COR-L47 (cell line): ENCODE data around the gene ESYT2.
A peak's percentile ranks its signal among the peaks of the same experiment; 100 is the strongest.
"Not testable (repeated sequence)": the region's sequence is repeated elsewhere in the genome, so short reads cannot be mapped to it uniquely, and the experiment has no call there.

Experiments
- DNase-seq: peaks from one replicate; lab custom pipeline; 2025; lab: John Stamatoyannopoulos, UW

Gene ESYT2

DNA sequence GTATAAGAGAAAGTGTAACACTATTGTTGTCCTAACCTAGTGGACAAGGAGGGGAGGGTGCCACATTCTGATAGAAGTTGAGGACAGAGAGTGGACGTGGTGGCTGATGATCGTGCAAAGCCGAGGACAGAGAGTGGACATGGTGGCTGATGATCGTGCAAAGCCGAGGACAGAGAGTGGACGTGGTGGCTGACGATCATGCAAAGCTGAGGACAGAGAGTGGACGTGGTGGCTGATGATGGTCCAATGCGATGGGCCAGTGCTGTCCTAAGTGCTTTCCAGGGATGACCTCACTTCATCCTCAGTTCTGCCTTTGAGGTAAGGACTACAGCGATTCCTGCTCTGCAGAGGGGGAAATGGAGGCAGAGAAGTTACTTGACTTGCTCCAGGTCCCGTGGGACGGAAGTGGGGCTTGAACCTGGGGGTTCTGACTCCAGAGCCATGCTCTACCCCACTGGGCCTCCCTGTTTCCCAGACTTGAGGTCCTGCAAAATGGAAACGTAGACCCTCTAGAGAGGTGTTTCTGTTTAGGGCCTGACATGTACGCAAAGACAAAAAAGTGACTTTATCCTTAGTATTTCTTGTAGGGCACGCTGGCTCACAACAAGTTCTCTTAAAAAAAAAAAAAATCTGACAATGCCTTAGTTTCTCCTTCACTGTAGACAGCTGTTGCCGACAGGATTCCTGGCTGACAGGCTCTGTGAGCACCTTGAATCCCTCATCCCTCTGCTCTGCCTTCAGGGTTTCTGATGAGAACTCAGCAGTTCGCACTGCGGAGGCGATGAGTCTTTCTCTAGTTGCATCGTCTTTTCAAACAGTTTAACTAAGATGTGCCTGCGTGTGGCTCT, 104.4 kb downstream of the ESYT2 start:
- no peak for DNase-seq

DNA sequence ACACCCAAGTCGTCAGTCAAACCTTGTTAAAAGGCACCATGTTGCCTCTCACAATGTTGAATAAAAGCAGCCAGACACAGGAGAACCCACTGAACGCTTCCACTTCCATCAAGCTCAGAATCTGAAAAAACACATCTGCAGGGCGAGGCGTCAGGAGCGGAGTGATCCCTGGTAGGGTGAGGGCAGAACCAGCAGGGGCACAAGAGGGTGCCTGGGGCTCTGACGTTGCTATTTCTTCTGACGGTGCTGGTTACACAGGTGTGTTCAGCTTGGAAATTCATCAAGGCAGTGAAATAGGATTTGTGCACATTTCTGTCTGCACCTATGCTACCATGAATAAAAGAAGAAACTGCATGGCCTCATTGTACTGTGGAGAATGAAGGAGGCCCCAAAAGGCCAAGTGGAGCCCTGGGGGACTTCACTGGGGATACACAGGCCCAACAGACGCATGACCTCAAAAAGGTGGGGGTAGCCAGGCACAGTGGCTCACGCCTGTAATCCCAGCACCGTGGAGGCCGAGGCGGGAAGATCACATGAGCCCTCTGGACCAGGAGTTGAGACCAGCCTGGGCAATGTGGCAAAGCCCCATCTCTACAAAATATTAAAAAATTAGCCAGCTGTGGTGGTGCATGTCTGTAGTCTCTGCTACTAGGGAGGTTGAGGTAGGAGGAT, 105.5 kb downstream of the ESYT2 start:
- no peak for DNase-seq

DNA sequence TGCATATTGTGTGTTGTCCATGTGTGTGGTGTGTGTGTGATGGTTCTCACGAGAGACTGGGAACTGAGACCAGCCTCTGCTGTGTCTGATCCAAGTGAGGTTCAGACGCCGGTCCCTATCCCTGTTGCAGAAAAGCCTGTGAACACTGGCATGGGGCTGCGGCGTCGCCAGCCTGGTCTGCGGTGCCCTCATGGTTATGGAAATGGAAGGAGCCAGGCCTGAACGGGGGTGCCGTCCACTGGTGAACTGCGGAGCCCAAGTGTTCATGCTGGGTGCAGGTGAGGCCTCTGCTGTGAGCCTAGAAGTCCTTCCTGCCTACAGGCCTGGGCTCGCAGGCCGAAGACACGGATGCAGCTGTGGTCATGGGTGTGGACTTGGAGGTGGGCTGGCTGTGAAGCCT, 106.0 kb downstream of the ESYT2 start:
- no peak for DNase-seq

DNA sequence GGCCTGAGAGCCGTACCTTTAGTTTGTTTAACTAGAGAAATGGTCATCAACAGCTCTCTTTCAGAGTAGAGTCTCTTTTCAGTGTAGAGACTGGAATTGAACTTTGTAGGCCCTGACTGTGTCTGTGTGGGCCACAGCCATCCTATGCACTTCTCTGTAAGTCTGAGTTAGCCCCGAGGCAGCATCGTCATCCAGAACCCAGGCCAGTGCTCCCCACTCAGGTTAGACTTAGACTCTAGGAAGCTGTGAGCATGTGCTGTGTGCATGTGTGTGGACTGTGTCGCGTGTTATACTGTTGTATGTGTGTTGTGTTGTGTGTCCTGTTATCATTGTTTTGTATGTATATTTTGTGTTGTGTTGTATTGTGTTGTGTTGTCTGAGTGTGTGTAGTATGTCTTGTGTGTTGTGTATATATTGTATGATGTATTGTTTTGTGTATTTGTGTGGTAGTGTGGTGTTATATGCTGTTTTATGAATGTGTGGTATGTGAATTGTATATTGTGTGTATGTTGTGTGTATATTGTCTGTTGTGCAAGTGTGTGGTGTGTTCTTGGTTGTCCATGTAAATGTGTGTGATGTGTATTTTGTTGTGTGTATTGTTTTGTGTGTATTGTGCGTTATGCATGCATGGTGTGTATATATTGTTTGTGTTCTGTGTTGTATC, 106.6 kb downstream of the ESYT2 start:
- no peak for DNase-seq

DNA sequence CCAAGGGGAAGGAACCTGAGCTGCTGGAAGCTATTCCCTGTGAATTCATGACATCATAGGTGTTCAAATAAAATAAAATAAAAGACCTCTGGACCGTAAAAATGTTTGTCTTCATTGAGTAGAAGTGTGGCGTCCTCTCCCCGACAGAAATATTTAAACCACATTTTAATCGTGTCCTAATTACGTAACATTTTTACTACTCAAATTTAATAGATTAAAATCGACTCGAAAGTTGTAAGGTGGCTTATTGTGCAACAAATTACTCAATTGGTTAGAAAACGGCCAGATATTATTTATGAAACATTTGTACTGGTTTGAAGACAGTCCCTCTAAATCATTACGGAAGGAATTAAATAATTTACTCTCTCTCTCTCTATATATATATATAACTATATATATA, 109.2 kb downstream of the ESYT2 start:
- no peak for DNase-seq

DNA sequence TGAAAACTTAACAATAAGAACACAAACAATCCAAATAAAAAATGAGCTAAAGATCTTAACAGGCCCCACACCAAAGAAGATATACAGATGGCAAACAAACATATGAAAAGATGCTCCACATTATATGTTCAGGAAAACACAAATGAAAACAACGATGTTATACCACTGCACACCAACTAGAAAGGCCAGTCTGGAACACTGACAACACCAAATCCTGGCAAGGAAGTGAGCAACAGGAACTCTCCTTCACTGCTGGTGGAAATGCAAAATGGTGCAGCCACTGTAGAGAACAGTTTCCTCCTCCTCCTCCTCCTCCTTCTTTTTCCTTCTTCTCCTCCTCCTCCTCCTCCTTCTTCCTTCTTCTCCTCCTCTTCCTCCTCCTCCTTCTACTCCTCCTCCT, 112.5 kb downstream of the ESYT2 start:
- DNase-seq = no peak

DNA sequence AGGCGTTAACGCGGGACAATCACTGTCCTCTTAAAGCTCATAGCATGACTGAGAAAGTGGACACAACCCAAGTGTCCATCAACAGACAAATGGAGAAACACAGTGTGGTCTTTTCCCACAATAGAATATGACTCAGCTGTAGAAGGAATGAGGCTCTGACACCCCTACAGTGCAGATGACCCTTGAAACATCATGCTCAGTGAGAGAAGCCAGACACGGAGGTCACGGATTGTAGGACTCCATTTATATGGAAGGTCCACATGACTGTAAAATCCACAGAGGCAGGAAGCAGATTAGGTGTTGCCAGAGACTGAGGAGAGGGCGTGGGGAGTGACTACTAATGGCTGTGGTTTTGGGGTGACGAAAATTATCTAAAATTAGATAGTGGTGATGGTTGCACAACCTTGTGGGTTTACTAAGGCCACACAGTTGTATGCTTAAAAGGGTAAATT, 118.6 kb downstream of the ESYT2 start:
- DNase-seq = no peak

DNA sequence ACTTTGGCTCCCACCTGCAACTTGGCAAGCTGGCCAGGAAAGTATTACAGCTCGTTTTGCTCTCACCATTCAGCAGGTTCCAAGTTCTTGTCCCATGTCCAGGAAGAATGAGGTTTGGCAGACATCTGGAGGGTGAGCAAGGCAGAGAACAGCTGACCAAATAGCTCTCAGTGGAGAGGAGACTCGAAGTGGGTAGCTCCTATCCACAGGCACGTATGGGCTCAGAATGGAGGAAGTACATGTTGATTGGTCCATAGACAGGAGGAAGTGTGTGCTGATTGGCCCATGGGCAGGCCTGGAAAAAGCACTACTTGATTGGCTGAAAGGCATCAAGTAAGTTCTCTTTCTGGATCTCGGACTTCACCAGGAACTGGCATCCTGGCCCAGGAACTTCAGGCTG, 121.7 kb downstream of the ESYT2 start:
- no peak for DNase-seq

DNA sequence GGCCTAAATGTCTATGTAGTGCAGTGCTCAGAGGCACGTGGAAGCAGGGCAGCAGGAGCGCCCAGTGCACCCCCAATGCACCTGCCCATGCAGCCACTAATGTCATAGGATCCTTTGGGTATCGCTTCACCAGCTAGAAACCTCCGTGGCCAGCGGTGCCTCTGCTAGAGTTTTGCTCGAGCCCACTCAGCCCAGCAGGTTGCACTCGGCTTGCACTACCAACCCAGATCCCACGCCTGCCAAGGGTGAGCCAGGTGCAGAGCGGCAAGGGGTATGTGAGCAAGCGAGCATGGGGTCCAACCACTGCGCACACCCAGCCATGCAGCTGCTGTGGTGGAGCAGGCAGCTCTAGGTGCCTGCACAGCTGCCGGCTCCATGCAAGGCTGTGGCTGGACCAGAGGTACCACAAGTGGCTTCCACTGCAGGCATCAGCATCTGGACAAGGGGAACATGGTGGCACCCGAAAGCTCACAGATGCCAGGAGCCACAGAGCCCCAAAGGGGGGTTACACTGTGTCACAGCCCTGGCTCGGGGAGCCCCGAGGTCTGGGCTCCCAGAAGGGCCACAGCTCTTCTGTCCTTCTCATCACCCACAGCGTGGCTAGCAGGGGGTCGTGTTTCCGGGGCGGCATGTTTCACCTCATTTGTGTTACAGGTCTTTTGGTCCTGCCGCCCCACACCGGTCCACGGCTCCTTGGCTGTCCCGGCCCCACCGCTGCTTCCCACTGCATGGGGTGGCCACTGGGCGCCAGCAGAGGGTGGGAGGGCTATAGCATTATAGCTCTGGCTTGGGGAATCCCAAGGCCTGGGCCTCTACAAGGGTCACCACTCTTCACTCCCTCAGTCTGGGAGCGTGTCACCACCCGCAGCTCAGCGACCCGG, 122.4 kb downstream of the ESYT2 start:
- no peak for DNase-seq

DNA sequence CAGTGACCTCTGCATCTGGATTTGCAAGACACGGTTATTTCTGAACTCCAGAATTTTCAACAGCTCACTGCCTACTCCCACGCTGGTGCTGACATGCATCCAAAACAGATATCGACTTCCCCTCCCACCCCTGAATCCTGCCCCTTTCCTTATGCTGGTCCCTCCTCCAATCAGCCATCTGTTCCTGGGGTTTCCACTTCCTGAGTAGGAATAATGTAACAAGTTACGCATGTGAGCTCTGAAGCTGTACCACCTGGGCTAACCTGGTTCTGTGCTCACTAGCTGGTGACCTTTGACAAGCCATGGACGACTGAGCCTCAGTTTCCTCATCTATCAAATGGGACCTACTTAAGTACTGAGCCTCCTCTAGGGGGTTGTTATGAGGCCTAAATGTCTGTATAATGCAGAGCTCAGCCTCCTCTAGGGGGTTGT, 123.0 kb downstream of the ESYT2 start:
- DNase-seq = no peak

DNA sequence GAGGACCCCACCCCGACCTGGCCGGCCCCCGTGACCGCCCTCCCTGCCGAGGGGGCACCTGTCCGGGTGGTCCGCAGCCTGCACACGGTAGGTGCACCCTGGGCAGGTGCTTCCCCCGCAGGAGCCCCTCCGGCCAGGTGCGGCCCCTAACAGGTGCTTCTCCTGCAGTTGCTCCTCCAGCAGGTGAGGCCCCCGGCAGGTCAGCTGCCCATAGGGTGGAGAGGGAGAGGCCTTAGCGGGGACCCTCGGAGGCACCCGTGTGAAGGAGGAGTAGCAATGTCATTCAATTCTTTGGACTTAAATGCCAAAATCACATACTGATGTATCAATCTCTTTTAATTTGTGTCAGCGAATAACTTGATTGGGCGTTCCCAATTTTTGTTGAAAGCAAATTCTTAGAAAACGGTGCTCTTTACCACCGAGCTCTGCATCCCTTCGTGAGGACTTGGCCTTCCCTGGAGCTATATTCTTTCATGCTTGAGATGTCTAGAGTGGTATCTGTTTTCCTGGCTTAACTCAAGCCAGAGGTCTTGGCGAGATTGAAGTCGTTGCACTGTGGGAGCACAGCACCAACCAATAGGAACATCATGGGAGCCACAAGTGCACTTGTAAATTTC, 124.0 kb downstream of the ESYT2 start:
- DNase-seq = peak; percentile 54

DNA sequence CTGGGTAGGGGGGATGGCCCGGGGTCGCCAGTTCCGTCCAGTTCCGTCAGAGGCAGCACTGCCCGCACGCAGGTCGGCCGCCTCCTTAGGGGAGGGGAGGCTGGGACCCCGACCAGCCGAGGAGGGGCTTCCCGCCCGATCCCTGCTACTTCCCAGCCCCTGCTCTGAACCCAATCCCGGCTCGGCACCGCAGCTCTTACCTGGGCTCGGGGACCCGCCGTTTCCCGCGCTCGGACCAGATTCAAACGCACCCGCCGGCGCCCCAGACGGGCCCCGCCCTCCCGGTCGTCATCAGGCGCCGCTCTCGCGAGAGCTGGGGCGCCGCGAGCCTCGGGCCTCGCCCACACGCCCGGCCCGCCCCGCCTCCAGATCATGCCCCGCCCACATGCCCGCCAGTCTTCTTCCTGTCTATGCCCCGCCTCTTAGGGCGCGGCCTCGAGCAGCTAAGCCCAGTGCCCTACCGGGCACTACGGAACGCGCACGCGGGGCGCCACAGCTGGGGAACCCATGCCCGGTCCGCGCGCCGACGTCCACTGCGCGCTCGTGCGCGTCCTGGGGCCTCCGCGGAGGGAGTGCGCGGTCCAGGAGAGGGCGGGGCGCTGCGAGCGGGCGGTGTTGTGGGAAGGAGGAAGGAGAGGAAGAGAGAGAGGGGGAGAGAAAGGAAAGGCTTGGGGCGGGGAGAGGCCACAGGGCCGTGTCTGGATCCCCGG, 124.6 kb downstream of the ESYT2 start, which contains the start of gene NCAPG2:
Gene NCAPG2 (minus strand): TSS at position 281 of the 710 bp plus-strand sequence. CDS start 2,905 bp downstream, outside the sequence.
- peak; percentile 99 for DNase-seq

DNA sequence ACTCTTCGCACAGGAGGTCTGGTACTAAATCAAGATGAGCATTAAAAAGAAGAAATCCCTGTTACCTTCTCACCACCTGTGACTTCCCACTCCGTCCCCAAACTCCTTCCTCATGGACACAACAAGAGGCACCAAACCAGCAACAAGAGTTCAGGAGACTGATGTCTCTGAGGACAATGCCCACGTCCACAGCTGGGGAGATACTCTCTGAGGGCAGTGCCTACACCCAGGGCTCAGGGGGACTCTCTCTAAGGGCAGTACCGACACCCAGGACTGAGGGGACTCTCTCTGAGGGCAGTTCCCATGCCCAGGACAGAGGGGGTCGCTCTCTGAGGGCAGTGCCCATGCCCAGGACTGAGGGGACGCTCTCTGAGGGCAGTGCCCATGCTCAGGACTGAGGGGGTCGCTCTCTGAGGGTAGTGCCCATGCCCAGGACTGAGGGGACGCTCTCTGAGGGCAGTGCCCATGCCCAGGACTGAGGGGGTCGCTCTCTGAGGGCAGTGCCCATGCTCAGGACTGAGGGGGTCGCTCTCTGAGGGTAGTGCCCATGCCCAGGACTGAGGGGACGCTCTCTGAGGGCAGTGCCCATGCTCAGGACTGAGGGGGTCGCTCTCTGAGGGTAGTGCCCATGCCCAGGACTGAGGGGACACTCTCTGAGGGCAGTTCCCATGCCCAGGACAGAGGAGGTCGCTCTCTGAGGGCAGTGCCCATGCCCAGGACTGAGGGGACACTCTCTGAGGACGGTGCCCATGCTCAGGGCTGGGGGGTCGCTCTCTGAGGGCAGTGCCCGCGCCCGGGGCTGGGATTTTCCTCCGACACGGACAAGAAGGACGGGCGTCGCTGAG, 125.4 kb downstream of the ESYT2 start:
- DNase-seq = not testable (repeated sequence)

DNA sequence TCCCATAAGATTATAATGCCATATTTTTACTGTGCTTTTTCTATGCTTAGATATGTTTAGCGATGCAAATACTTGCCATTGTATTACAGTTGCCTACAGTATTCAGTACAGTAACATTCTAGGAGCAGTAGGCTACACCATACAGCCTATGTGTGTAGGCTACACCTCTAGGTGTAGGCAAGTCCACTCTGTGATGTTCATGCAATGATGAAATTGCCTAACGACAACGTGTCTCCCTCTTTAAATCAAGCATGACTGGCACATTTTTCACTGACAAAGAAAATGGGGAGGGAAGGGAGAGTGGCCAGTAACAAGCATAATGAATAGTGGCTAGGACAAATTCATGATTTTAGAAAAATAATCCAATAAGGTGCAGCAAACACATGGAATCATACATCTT, 126.4 kb downstream of the ESYT2 start:
- DNase-seq = no peak

DNA sequence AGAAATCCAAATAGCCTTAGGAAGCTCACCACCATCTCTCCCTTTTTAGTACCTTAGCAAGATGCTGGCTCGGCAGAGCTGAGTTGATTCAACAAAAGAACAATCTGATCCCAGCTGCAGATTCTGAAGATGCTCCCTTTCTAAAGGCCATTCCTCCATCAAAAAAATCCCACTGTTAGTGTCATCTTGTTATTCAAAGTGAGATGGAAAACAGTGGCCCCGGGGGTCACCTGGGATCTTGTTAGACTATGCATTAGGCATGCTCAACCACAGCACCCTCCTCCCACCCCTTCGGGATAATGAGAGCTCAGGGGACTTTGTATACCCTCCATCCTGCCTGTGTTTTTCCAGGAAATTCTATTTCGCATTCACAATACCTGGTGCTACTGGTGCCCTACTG, 127.1 kb downstream of the ESYT2 start:
- DNase-seq = no peak

DNA sequence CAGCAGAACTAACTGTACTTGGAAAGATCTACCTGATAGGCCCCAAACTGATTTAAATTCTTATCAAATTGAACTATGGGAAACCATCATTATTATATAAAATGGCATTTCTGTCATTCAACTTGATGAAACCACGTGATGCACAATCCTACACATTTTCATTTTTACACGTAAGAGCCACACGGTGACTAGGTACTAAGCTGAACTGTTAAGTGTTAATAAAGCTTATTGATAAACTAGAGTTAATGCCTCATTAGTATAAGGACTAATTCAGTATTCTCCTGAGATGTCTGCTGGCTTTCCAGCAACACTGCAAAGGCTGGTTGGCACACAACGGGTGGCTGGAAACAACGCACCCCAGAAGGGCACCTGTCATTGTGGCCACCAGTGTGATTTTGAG, 129.3 kb downstream of the ESYT2 start:
- no peak for DNase-seq

DNA sequence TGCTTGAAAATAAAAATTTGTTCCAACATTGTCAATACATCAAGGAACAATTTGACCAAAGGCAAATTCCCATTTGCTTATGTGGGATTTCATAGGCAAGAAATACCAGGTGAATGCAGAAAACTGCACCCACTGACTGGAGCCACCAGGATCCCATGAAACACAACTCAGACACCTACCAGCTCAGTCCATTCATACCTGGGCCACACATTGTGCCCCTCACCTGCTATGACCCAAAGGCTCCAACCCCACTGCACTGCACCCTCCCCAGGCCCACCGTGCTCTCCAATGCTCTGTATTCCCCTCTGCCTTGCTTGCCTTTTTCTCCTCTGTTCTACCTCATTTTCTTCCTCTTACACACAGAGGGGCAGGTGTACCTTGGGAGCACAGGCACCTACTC, 130.0 kb downstream of the ESYT2 start:
- no peak for DNase-seq

DNA sequence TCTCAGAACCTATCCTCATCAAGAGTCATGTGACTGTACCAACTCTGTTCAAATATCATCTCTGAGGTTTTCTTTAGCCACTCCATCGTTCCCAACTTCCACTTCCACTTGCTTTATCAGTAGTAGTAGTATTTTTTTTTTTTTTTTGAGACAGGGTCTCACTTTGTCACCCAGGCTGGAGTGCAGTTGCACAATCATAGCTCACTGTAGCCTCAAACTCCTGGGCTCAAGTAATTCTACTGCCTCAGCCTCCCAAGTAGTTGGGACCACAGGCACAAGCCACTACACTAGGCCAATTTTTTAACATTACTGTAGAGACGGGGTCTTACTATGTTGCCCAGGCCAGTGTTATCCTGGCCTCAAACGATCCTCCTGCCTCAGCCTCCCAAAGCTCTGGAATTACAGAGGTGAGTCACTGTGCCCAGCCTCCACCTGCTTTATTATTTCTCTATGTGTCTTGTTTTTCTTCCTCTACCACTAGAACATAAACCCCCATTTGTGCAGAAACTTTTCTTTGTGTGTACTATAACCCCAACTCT, 130.6 kb downstream of the ESYT2 start:
- no peak for DNase-seq

DNA sequence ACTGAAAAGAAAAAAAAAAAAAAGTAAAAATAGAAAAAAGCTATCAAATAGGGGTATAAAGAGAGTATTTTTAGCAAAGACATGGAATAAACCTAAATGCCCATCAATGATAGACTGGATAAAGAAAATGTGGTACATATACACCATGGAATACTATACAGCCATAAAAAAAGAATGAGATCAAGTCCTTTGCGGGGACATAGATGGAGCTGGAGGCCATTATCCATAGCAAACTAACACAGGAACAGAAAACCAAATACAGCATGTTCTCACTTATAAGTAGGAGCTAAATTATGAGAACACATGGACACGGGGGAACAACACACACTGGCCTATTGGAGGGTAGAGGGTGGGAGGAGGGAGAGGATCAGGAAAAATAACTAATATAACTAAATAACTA, 131.7 kb downstream of the ESYT2 start:
- DNase-seq = not testable (repeated sequence)
